Tibial nerve (tissue), 3 donors: ENCODE measurements around the gene SLC5A7.

Experiments used
- POLR2A ChIP-seq, 2 donors: fragments of 450-650 bp; IDR thresholded peaks; one replicate each; pipeline ENCODE4 v1.6.1; 2017; ENCODE audit warnings: antibody characterized with exemption in 2 of 2, mild to moderate bottlenecking in 2 of 2, moderate library complexity in 2 of 2
- TF ChIP-seq, protein P1 (sequence below), 5 experiments: fragments of 200-600 bp in 3 of 5; fragments of 450-650 bp in 2 of 5; sonication (generic) in 3 of 5; IDR thresholded peaks; one replicate each; pipeline ENCODE4 v1.5.1; 2016 to 2019; ENCODE audit warnings: antibody characterized with exemption in 5 of 5, mild to moderate bottlenecking in 3 of 5, moderate library complexity in 2 of 5

DNA sequence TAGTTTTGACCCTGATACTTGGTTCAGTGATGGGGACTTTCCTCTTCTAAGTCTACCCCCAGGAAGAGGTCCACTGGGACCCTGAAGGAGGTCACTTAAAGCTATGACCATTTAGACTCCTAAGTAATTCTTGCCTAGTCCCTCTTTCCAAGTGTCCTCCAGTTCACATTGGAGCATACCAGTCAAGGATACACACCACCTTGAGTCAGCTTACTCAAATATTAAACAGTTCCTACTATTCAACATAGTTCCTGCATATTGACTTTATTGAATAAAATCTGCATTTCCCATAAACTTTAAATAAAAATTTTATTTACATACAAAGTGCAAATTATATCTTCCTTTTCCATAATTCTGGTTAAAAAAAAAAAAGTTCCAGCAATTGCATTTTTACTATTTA is 36.3 kb downstream of the SLC5A7 start:
- TF ChIP-seq POLR2A (IDR thresholded peaks at IDR 0.05): no peak
- TF ChIP-seq, protein P1, sequence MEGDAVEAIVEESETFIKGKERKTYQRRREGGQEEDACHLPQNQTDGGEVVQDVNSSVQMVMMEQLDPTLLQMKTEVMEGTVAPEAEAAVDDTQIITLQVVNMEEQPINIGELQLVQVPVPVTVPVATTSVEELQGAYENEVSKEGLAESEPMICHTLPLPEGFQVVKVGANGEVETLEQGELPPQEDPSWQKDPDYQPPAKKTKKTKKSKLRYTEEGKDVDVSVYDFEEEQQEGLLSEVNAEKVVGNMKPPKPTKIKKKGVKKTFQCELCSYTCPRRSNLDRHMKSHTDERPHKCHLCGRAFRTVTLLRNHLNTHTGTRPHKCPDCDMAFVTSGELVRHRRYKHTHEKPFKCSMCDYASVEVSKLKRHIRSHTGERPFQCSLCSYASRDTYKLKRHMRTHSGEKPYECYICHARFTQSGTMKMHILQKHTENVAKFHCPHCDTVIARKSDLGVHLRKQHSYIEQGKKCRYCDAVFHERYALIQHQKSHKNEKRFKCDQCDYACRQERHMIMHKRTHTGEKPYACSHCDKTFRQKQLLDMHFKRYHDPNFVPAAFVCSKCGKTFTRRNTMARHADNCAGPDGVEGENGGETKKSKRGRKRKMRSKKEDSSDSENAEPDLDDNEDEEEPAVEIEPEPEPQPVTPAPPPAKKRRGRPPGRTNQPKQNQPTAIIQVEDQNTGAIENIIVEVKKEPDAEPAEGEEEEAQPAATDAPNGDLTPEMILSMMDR (IDR thresholded peaks at IDR 0.05): no peak
